Measurements from ENCODE around the gene DGCR6. TPM values are rescaled to one million over a fixed set of nuclear protein-coding genes. Genes with fewer than 3 reads are reported as not detected.
"Not testable (repeated sequence)": the region's sequence is repeated elsewhere in the genome, so short reads cannot be mapped to it uniquely, and the experiment has no call there.

DGCR6 gene
- total RNA-seq, 4 donors from 2014 or later = 1.2 to 5.5 (median 2.2) TPM

- no peak overlapping the region for H3K4me3 ChIP-seq
- no peaks in the 10 kb centered on the region for H3K36me3 ChIP-seq
- no peak for DNase-seq (ENCODE audit: extremely low spot score)
- intact Hi-C loops (cut with DNase I) = no loop called here
- H3K4me1 ChIP-seq = no peaks in the 10 kb centered on the region
- WGBS = no CpG with 5 or more reads among the region's 4 CpGs
- no peak overlapping the region for H3K27ac ChIP-seq (replicated peaks in 1 of 4)
- TF ChIP-seq POLR2AphosphoS5 (IDR thresholded peaks at IDR 0.05) (no peak), CTCF (IDR thresholded peaks at IDR 0.05) (no peak), EP300 (IDR thresholded peaks at IDR 0.05) (no peak), POLR2A (IDR thresholded peaks at IDR 0.05; ENCODE audit: low read depth) (no peak)
- H3K9me3 ChIP-seq = no peaks in the 10 kb centered on the region
- no peaks in the 10 kb centered on the region for H3K27me3 ChIP-seq
Measured at GRCh38 chr22:18927020-18927419, 20.9 kb downstream of the DGCR6 start.

- TF ChIP-seq POLR2AphosphoS5 (IDR thresholded peaks at IDR 0.05) = no peak
- H3K27me3 ChIP-seq = no peaks in the 10 kb centered on the region
- DNase-seq (ENCODE audit: extremely low spot score) = no peak
- H3K9me3 ChIP-seq = no peaks in the 10 kb centered on the region
- H3K4me3 ChIP-seq = no peak overlapping the region
- intact Hi-C loops (cut with DNase I) = no loop called here
- H3K4me1 ChIP-seq = no peaks in the 10 kb centered on the region
- no peaks in the 10 kb centered on the region for H3K36me3 ChIP-seq
- H3K27ac ChIP-seq (replicated peaks in 1 of 4) = no peak overlapping the region
- no CpG with 5 or more reads among the region's 5 CpGs for WGBS
Measured at GRCh38 chr22:18927573-18927972, 21.5 kb downstream of the DGCR6 start.

- Histone ChIP-seq H3K4me3 (no peak overlapping the region), H3K27me3 (no peaks in the 10 kb centered on the region), H3K4me1 (no peaks in the 10 kb centered on the region), H3K36me3 (no peaks in the 10 kb centered on the region), H3K27ac (replicated peaks in 1 of 4) (no peak overlapping the region), H3K9me3 (no peaks in the 10 kb centered on the region)
- intact Hi-C loops (cut with DNase I) = no loop called here
- TF ChIP-seq EP300 (IDR thresholded peaks at IDR 0.05) (no peak), POLR2A (IDR thresholded peaks at IDR 0.05; ENCODE audit: low read depth) (no peak), POLR2AphosphoS5 (IDR thresholded peaks at IDR 0.05) (no peak), CTCF (IDR thresholded peaks at IDR 0.05) (no peak)
- WGBS = no CpG with 5 or more reads among the region's 5 CpGs
- DNase-seq (ENCODE audit: extremely low spot score) = no peak
Measured at GRCh38 chr22:18929459-18929858, 23.3 kb downstream of the DGCR6 start.

GRCh38 chr22:18931905-18932652, 26.0 kb downstream of the DGCR6 start:
- no peak overlapping the region for H3K4me3 ChIP-seq
- H3K27ac ChIP-seq (replicated peaks in 1 of 4) = no peak overlapping the region
- no peaks in the 10 kb centered on the region for H3K27me3 ChIP-seq
- DNase-seq (ENCODE audit: extremely low spot score) = no peak
- no peaks in the 10 kb centered on the region for H3K36me3 ChIP-seq
- H3K9me3 ChIP-seq = no peaks in the 10 kb centered on the region
- H3K4me1 ChIP-seq = no peaks in the 10 kb centered on the region
- intact Hi-C loops (cut with DNase I) = no loop called here
- no peak for TF ChIP-seq POLR2AphosphoS5 (IDR thresholded peaks at IDR 0.05)
- TF ChIP-seq CTCF (IDR thresholded peaks at IDR 0.05) = no peak
- TF ChIP-seq EP300 (IDR thresholded peaks at IDR 0.05) = no peak
- no peak for TF ChIP-seq POLR2A (IDR thresholded peaks at IDR 0.05; ENCODE audit: low read depth)
- no CpG with 5 or more reads among the region's 16 CpGs for WGBS

- WGBS = no CpG with 5 or more reads among the region's 7 CpGs
- H3K27ac ChIP-seq (replicated peaks in 1 of 4) = no peak overlapping the region
- TF ChIP-seq POLR2A (IDR thresholded peaks at IDR 0.05; ENCODE audit: low read depth) (no peak), CTCF (IDR thresholded peaks at IDR 0.05) (no peak), POLR2AphosphoS5 (IDR thresholded peaks at IDR 0.05) (no peak), EP300 (IDR thresholded peaks at IDR 0.05) (no peak)
- DNase-seq (ENCODE audit: extremely low spot score) = no peak
- no peaks in the 10 kb centered on the region for H3K4me1 ChIP-seq
- H3K9me3 ChIP-seq = no peaks in the 10 kb centered on the region
- H3K4me3 ChIP-seq = no peak overlapping the region
- no peaks in the 10 kb centered on the region for H3K36me3 ChIP-seq
- H3K27me3 ChIP-seq = no peaks in the 10 kb centered on the region
- intact Hi-C loops (cut with DNase I) = no loop called here
Measured at GRCh38 chr22:18933914-18934313, 27.8 kb downstream of the DGCR6 start.

- H3K27me3 ChIP-seq; DNase-seq (ENCODE audit: extremely low spot score); H3K27ac ChIP-seq (replicated peaks in 1 of 4); H3K4me1 ChIP-seq; H3K4me3 ChIP-seq; H3K36me3 ChIP-seq; H3K9me3 ChIP-seq; intact Hi-C loops (cut with DNase I): not testable (repeated sequence)
- no CpG with 5 or more reads among the region's 7 CpGs for WGBS
Measured at GRCh38 chr22:18934688-18935087, 28.6 kb downstream of the DGCR6 start.

Data from esophagus muscularis mucosa (tissue), 4 donors.